Breast epithelium (tissue), 4 donors: ENCODE data around the gene HPDL. TPM values are rescaled to one million over a fixed set of nuclear protein-coding genes. Genes with fewer than 3 reads are reported as not detected.
A peak's percentile ranks its signal among the peaks of the same experiment; 100 is the strongest.
"Not testable (repeated sequence)": the region's sequence is repeated elsewhere in the genome, so short reads cannot be mapped to it uniquely, and the experiment has no call there.

Experiments used
- DNase-seq, 2 donors: peaks; one replicate each; pipeline ENCODE4 v3.0.0-alpha.2; 2019; ENCODE audit warnings: low spot score in 2 of 2
- H3K27ac ChIP-seq, 2 donors: fragments of 200-600 bp; sonication (generic) in 1 of 2; one replicate each; pipeline ENCODE4 v1.5.1; 2016 to 2019; ENCODE audit warnings: mild to moderate bottlenecking in 1 of 2
- H3K27me3 ChIP-seq, 2 donors: fragments of 200-600 bp; sonication (generic) in 1 of 2; one replicate each; pipeline versions ENCODE4 v1.5.1 to v1.6.0; 2017 to 2019; ENCODE audit warnings: control low read depth in 1 of 2, mild to moderate bottlenecking in 1 of 2
- H3K36me3 ChIP-seq: fragments of 200-600 bp; one replicate; pipeline ENCODE4 v1.5.1; 2019
- H3K4me1 ChIP-seq, 2 donors: fragments of 200-600 bp; sonication (generic); one replicate each; pipeline ENCODE4 v1.5.1; 2016 to 2019; ENCODE audit warnings: control low read depth in 1 of 2
- H3K4me3 ChIP-seq, 3 donors: fragments of 200-600 bp; sonication (generic); 1 replicate in 2 of 3; 2 replicates in 1 of 3; pipeline ENCODE4 v1.5.1; 2016 to 2019; ENCODE audit warnings: mild to moderate bottlenecking in 3 of 3, moderate library complexity in 2 of 3
- H3K9me3 ChIP-seq, 2 donors: fragments of 200-600 bp; sonication (generic) in 1 of 2; one replicate each; pipeline ENCODE4 v1.5.1; 2016 to 2019; ENCODE audit warnings: control low read depth in 1 of 2
- CTCF ChIP-seq, 3 donors: fragments of 450-650 bp; IDR thresholded peaks; one replicate each; pipeline ENCODE4 v1.5.1; 2016 to 2017; ENCODE audit warnings: antibody characterized with exemption in 3 of 3, mild to moderate bottlenecking in 3 of 3, moderate library complexity in 3 of 3
- POLR2A ChIP-seq: fragments of 450-650 bp; IDR thresholded peaks from one replicate; pipeline ENCODE4 v1.6.1; 2016; ENCODE audit warnings: antibody characterized with exemption, mild to moderate bottlenecking, moderate library complexity
- POLR2AphosphoS5 ChIP-seq, 3 donors: sonication (generic); formaldehyde crosslinking; IDR thresholded peaks; one replicate each; pipeline ENCODE4 v1.6.1; 2017; ENCODE audit warnings: antibody characterized with exemption in 3 of 3
- intact Hi-C: fragments of 100-400 bp; cut with DNase I; formaldehyde crosslinking; loops from one replicate; pipeline ENCODE4 v1.15.1; 2023; ENCODE audit warnings: low total_unique reads
- total RNA-seq, 3 donors: library from RNA; depleted of rRNA; stranded (reverse); fragments of >200 nt; gene quantifications; one replicate each; pipeline ENCODE4 v1.1.0, GENCODE V29; 2016

The HPDL gene
- under 1 TPM in 1 of 3 donors, not detected in 2; 0.44 TPM for total RNA-seq

GRCh38 chr1:45326627-45327623 is at the start of gene HPDL:
HPDL (plus strand) TSS chr1:45326895; CDS start chr1:45327149, 254 bp downstream.
- H3K36me3 ChIP-seq = no peaks in the 10 kb centered on the region
- DNase-seq = no peak
- H3K27me3 ChIP-seq = no peaks in the 10 kb centered on the region
- H3K27ac ChIP-seq = no peak within 1 kb of the TSS
- intact Hi-C loops = no loop called here
- H3K4me1 ChIP-seq = no peaks in the 10 kb centered on the region
- no peak for TF ChIP-seq POLR2AphosphoS5 (IDR thresholded peaks at IDR 0.05)
- TF ChIP-seq POLR2A = no peak
- TF ChIP-seq CTCF (IDR thresholded peaks at IDR 0.05) = no peak
- H3K4me3 ChIP-seq = peak within 1 kb of the TSS; percentile 43 to 75 (median 57)
- no peaks in the 10 kb centered on the region for H3K9me3 ChIP-seq

- no peak overlapping the region for H3K4me3 ChIP-seq
- no peaks in the 10 kb centered on the region for H3K36me3 ChIP-seq
- H3K27me3 ChIP-seq = no peaks in the 10 kb centered on the region
- no peak overlapping the region for H3K27ac ChIP-seq
- no peaks in the 10 kb centered on the region for H3K4me1 ChIP-seq
- intact Hi-C loops = no loop called here
- TF ChIP-seq POLR2A (no peak), POLR2AphosphoS5 (IDR thresholded peaks at IDR 0.05) (no peak), CTCF (IDR thresholded peaks at IDR 0.05) (no peak)
- H3K9me3 ChIP-seq = no peaks in the 10 kb centered on the region
- no peak for DNase-seq
Measured at GRCh38 chr1:45282351-45282750, 44.3 kb upstream of the HPDL start.

GRCh38 chr1:45284858-45285257 is 41.8 kb upstream of the HPDL start:
- H3K4me3 ChIP-seq, H3K9me3 ChIP-seq, H3K27ac ChIP-seq, H3K4me1 ChIP-seq, DNase-seq, intact Hi-C loops, H3K27me3 ChIP-seq, H3K36me3 ChIP-seq: not testable (repeated sequence)

GRCh38 chr1:45286521-45286920 is 40.2 kb upstream of the HPDL start:
- H3K27me3 ChIP-seq, intact Hi-C loops, H3K9me3 ChIP-seq, H3K4me1 ChIP-seq, H3K27ac ChIP-seq, H3K4me3 ChIP-seq, DNase-seq, H3K36me3 ChIP-seq: not testable (repeated sequence)

GRCh38 chr1:45291002-45291401 is 35.7 kb upstream of the HPDL start:
- H3K36me3 ChIP-seq, H3K9me3 ChIP-seq, H3K27ac ChIP-seq, H3K4me1 ChIP-seq, DNase-seq, H3K4me3 ChIP-seq, intact Hi-C loops, H3K27me3 ChIP-seq: not testable (repeated sequence)

GRCh38 chr1:45291716-45292115 is 35.0 kb upstream of the HPDL start:
- DNase-seq = no peak
- Histone ChIP-seq H3K27ac (no peak overlapping the region), H3K4me1 (no peaks in the 10 kb centered on the region), H3K9me3 (no peaks in the 10 kb centered on the region), H3K4me3 (no peak overlapping the region), H3K36me3 (no peaks in the 10 kb centered on the region), H3K27me3 (no peaks in the 10 kb centered on the region)
- intact Hi-C loops = no loop called here
- TF ChIP-seq POLR2AphosphoS5 (IDR thresholded peaks at IDR 0.05) = no peak

GRCh38 chr1:45297666-45298356 is 28.9 kb upstream of the HPDL start:
- H3K4me1 ChIP-seq = no peaks in the 10 kb centered on the region
- no peaks in the 10 kb centered on the region for H3K36me3 ChIP-seq
- H3K4me3 ChIP-seq = no peak overlapping the region
- H3K9me3 ChIP-seq = no peaks in the 10 kb centered on the region
- no peaks in the 10 kb centered on the region for H3K27me3 ChIP-seq
- intact Hi-C loops = no loop called here
- no peak for DNase-seq
- no peak overlapping the region for H3K27ac ChIP-seq
- TF ChIP-seq POLR2A = no peak
- no peak for TF ChIP-seq POLR2AphosphoS5 (IDR thresholded peaks at IDR 0.05)
- no peak for TF ChIP-seq CTCF (IDR thresholded peaks at IDR 0.05)
